PFSK-1 (cell line): ENCODE results near the gene RNF169.

ENCODE experiments used
- FOXP2 ChIP-seq: optimal IDR thresholded peaks from 2 replicates; pipeline ENCODE3; 2011; ENCODE audit warnings: borderline replicate concordance, control low read depth, inconsistent platforms; ENCODE audit not compliant: insufficient read depth; ENCODE audit errors: extremely low read length, extremely low read depth
- POLR2AphosphoS5 ChIP-seq: IDR thresholded peaks from 2 replicates; pipeline ENCODE4 v1.6.1; 2012; ENCODE audit warnings: low read depth, mild to moderate bottlenecking, control low read depth, low read length, moderate library complexity
- REST ChIP-seq, 2 experiments: IDR thresholded peaks; 2 replicates each; pipeline versions ENCODE4 v1.6.1 to v1.8.0; 2011 to 2012; ENCODE audit warnings: low read depth in 2 of 2, low read length in 2 of 2, control low read depth in 1 of 2, inconsistent platforms in 1 of 2, mild to moderate bottlenecking in 1 of 2, moderate library complexity in 1 of 2; ENCODE audit not compliant: insufficient read depth in 1 of 2
- SIN3A ChIP-seq: IDR thresholded peaks from 2 replicates; pipeline ENCODE4 v1.6.1; 2012; ENCODE audit warnings: mild to moderate bottlenecking, low read length, moderate library complexity, borderline replicate concordance; ENCODE audit not compliant: insufficient read depth
- TAF1 ChIP-seq: IDR thresholded peaks from 2 replicates; pipeline ENCODE4 v1.6.1; 2012; ENCODE audit warnings: low read length, control low read depth, borderline replicate concordance; ENCODE audit not compliant: insufficient read depth

The RNF169 gene

DNA sequence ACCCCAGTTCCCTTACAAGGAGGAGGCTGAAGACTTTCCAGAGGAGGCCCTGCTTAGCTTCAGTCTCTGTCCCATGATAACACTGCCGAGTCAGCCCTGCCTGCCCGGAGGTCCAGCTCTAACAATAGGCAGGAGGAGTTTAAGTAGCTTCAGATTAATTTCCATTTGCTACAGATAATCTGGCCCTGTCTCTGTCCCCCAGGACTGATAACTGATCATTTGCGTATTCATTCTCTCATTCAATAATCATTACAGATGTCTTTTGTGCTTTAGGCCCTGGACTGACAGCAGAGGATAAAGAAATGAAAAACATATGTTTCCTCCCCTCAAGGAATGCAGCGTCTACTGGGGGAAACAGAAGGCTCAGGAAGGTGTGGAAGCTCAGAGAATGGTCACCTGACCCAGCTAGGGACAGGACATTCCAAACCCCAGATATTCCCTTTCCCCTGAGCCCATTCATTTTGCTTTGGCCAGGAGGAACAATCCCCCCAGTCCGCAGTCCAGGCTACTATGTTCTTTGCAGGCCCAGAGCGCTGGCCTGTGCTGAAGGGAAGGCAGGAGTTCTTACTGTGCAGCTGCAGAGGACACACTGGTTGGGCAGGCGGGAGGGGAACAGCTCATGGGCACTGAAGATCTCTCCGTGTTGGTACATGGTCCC, 38.2 kb upstream of the RNF169 start:
- TF ChIP-seq SIN3A (no peak), TAF1 (no peak), FOXP2 (no peak), REST (IDR thresholded peaks at IDR 0.05; ENCODE audit: insufficient read depth in 1 of 2, low read depth in 2 of 2, low read length in 2 of 2) (no peak), POLR2AphosphoS5 (no peak)

DNA sequence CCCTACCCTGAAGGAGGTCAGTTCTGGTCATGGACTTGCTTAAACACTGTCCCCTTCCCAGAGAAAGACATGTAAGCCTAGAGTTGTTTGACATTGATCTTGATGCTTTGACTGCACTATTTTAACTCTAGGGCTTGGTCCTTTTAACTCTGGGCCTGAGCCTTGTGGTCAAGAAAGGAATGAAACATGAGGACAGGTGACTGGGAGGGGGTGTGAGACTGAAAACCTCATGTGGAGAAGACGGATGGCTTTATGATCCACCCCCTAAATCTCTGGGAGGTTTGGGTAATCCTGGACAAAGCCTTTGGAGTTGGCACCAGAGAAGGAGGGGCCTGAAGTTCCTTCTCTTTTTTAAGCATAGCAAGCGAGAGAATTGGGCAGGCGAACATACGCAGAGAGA, 35.0 kb upstream of the RNF169 start:
- TF ChIP-seq REST (IDR thresholded peaks at IDR 0.05; ENCODE audit: insufficient read depth in 1 of 2, low read depth in 2 of 2, low read length in 2 of 2): no peak
- no peak for TF ChIP-seq SIN3A
- no peak for TF ChIP-seq POLR2AphosphoS5

GRCh38 chr11:74714904-74715303, 33.7 kb upstream of the RNF169 start:
- TF ChIP-seq POLR2AphosphoS5 (no peak), FOXP2 (no peak), TAF1 (no peak), SIN3A (no peak), REST (IDR thresholded peaks at IDR 0.05; ENCODE audit: insufficient read depth in 1 of 2, low read depth in 2 of 2, low read length in 2 of 2) (no peak)

- TF ChIP-seq REST (IDR thresholded peaks at IDR 0.05; ENCODE audit: insufficient read depth in 1 of 2, low read depth in 2 of 2, low read length in 2 of 2) (no peak), POLR2AphosphoS5 (no peak), FOXP2 (no peak), SIN3A (no peak), TAF1 (no peak)
These were observed 31.3 kb upstream of the RNF169 start for GRCh38 chr11:74717221-74717969.

- TF ChIP-seq POLR2AphosphoS5 (no peak), SIN3A (no peak), REST (IDR thresholded peaks at IDR 0.05; ENCODE audit: insufficient read depth in 1 of 2, low read depth in 2 of 2, low read length in 2 of 2) (no peak), TAF1 (no peak), FOXP2 (no peak)
These were observed 29.6 kb upstream of the RNF169 start for GRCh38 chr11:74719011-74719410.
